Measurements from ENCODE around the gene HARS2.
A peak's percentile ranks its signal among the peaks of the same experiment; 100 is the strongest.
"Not testable (repeated sequence)": the region's sequence is repeated elsewhere in the genome, so short reads cannot be mapped to it uniquely, and the experiment has no call there.

Gene HARS2

GRCh38 chr5:140690941-140691924, at the start of gene HARS2, which contains the start of gene HARS1:
Gene HARS2, plus strand, starts transcription at chr5:140691455. Its CDS starts 194 bp downstream, at chr5:140691649.
Gene HARS1, minus strand, starts transcription at chr5:140691370. Its CDS starts 66 bp downstream, at chr5:140691304.
- DNase-seq, result peak; percentile 93

- no peak for DNase-seq
These were observed 49.5 kb upstream of the HARS2 start for GRCh38 chr5:140641716-140642115.

GRCh38 chr5:140642718-140643117, 48.5 kb upstream of the HARS2 start:
- DNase-seq, result no peak

GRCh38 chr5:140647042-140647419, 44.2 kb upstream of the HARS2 start:
- no peak for DNase-seq

- DNase-seq, result no peak
These were observed 32.4 kb upstream of the HARS2 start for GRCh38 chr5:140658870-140659269.

GRCh38 chr5:140660371-140660770, 30.9 kb upstream of the HARS2 start:
- DNase-seq, result not testable (repeated sequence)

- no peak for DNase-seq
These were observed 27.3 kb upstream of the HARS2 start for GRCh38 chr5:140664030-140664358.

GRCh38 chr5:140664359-140665119, 26.7 kb upstream of the HARS2 start, which contains the start of gene WDR55:
Gene WDR55, plus strand, starts transcription at chr5:140664904. Its CDS starts 9 bp downstream, at chr5:140664913.
- DNase-seq, result peak; percentile 91

GRCh38 chr5:140671035-140671434, 20.2 kb upstream of the HARS2 start:
- DNase-seq, result not testable (repeated sequence)

GRCh38 chr5:140671472-140672125, 19.7 kb upstream of the HARS2 start:
- DNase-seq, result no peak

- peak; percentile 10 for DNase-seq
These were observed 18.6 kb upstream of the HARS2 start for GRCh38 chr5:140672455-140673186.

- no peak for DNase-seq
These were observed 17.9 kb upstream of the HARS2 start, which contains the start of gene DND1 for GRCh38 chr5:140673187-140673976. Gene DND1, minus strand, starts transcription at chr5:140673576. Its CDS starts 34 bp downstream, at chr5:140673542.

GRCh38 chr5:140674211-140674610, 17.0 kb upstream of the HARS2 start:
- no peak for DNase-seq

- DNase-seq, result no peak
These were observed 16.6 kb upstream of the HARS2 start for GRCh38 chr5:140674629-140675028.

- DNase-seq, result no peak
These were observed 13.3 kb upstream of the HARS2 start for GRCh38 chr5:140677947-140678346.

GRCh38 chr5:140678993-140679392, 12.3 kb upstream of the HARS2 start:
- DNase-seq, result no peak

- no peak for DNase-seq
These were observed 801 bp upstream of the HARS2 start for GRCh38 chr5:140690376-140690932.

GRCh38 chr5:140694276-140694675, 3.0 kb downstream of the HARS2 start:
- no peak for DNase-seq

GRCh38 chr5:140696891-140697492, 5.7 kb downstream of the HARS2 start:
- DNase-seq, result no peak

Data from fibroblast of skin of right quadriceps (primary cell).